Breast epithelium (tissue), 3 donors: Measurements from ENCODE around the gene ADGRF3.

Experiments
- CTCF ChIP-seq, 3 donors: fragments of 450-650 bp; IDR thresholded peaks; one replicate each; pipeline ENCODE4 v1.5.1; 2016 to 2017; ENCODE audit warnings: antibody characterized with exemption in 3 of 3, mild to moderate bottlenecking in 3 of 3, moderate library complexity in 3 of 3
- POLR2A ChIP-seq: fragments of 450-650 bp; IDR thresholded peaks from one replicate; pipeline ENCODE4 v1.6.1; 2016; ENCODE audit warnings: antibody characterized with exemption, mild to moderate bottlenecking, moderate library complexity

- TF ChIP-seq CTCF (IDR thresholded peaks at IDR 0.05) (no peak), POLR2A (no peak)
Measured at GRCh38 chr2:26351375-26352090, 4.9 kb upstream of the ADGRF3 start.
